NOMO-1 treated with dmso at 0.1 percent for 144 hours (cell line): Measurements from ENCODE around the gene URM1.

Experiments used
- DNase-seq: peaks from one replicate; lab custom pipeline; 2025; ENCODE audit not compliant: unreplicated experiment; lab: John Stamatoyannopoulos, UW

URM1 gene

DNA sequence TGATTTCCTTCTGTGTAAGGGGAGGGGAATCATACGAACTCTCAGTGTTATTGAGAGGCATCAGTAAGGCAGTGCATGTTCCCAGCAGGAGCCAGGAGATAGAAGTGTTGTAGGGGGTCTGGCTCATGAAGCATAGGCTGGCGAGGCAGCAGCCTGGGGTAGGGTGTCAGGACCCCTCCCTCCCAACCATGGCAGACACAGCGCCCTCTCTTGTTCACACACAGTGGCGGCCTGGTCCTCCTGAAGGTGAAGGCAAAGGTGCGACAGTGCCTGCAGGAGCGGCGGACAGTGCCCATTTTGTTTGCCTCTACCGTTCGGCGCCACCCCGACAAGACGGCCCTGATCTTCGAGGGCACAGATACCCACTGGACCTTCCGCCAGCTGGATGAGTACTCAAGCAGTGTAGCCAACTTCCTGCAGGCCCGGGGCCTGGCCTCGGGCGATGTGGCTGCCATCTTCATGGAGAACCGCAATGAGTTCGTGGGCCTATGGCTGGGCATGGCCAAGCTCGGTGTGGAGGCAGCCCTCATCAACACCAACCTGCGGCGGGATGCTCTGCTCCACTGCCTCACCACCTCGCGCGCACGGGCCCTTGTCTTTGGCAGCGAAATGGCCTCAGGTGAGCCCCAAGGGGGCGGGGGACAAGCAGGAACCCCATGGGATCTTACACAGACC, 26.1 kb upstream of the URM1 start:
- DNase-seq = no peak

DNA sequence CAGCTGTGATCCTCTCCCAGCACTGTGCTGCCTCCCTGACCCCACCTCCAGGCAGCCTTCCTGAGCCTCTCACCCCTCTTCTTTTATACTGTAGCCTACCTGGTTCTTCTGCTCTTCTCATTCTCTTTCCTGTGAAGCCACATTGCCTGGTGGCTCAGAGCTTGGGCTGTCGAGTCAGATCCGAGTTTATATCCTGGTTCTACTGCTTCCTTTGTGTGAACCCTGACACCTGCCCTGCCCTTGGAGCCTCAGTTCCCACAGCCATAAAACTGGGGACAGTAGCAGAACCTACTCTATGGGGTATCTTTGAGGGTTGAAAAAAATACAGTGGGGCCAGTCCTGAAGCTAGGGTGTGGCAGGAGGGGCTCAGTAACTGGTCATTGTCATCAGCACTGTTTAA, 22.0 kb upstream of the URM1 start:
- no peak for DNase-seq

DNA sequence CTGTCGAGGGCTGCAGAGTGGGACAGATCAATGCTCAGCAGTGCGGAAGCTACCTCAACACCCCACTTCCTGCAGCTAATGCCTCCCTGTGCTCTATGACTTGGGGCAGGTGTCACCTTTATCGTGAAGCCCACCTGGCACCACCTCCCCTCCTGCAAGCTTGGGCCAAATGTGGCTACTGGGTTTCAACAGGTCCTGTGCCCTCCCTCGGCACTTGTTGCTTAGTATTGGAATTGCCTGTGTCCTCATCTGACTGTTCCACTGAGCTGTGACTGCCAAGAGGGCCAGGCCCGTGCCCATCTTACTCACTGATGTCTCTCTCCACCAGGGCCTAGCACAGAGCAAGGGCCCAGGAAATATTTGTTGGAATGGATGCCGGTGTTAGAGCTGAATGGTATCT, 21.4 kb upstream of the URM1 start:
- no peak for DNase-seq

DNA sequence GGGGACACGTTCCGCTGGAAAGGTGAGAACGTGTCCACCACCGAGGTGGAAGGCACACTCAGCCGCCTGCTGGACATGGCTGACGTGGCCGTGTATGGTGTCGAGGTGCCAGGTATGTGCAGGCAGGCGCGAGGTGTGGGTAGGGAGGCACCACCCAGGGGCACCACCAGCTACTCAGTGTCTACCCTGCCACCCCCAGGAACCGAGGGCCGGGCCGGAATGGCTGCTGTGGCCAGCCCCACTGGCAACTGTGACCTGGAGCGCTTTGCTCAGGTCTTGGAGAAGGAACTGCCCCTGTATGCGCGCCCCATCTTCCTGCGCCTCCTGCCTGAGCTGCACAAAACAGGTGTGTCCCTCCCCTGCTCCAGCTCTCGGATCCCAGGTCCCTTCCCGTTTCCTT, 15.7 kb upstream of the URM1 start:
- DNase-seq = no peak

DNA sequence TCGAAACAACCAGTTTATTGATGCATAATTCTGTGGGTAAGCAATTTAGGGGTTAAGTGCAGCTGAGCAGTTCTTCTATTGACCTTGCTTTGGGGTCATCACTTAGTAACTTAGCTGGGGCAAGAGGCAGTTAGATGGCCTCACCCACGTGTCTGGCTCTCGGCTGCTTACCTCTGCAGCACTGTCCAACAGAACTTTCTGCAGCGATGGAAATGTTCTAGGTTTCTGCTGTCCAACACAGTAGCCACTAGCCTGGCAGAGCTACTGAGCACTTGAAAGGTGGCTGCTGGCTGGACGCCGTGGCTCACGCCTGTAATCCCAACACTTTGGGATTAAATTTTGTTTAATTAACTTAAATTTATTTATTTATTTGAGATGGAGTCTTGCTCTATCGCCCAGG, 13.1 kb upstream of the URM1 start:
- no peak for DNase-seq

DNA sequence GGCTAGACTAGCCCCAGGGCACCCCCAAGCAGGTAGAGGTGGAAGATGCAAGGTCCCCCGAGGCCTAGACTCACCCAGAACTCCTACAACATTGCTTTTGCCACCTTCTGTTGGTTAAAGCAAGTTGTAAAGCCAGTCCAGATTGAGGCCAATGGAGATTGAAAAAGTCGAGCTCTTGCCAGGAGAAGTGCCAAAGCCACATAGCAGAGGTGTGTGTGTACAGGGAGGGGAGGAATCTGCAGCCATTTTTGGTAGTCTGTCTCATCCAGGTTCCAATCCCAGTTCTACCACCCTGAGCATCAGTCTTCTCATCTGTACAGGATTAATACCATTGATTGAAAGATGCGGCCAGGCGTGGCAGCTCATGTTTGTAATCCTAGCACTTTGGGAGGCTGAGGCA, 12.3 kb upstream of the URM1 start:
- DNase-seq = no peak

DNA sequence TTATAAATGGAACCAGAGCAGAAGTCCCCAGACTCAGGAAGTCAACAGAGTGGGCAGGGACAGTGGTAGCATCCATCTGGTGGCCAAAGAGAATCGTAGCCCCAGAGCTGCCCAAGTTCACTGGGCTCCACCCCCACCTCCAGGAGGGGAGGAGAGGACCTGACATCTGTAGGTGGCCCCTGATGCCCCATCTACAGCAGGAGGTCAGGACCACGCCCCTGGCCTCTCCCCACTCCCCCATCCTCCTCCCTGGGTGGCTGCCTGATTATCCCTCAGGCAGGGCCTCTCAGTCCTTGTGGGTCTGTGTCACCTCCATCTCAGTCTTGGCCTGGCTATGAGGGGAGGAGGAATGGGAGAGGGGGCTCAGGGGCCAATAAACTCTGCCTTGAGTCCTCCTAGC, 10.3 kb upstream of the URM1 start:
- no peak for DNase-seq

DNA sequence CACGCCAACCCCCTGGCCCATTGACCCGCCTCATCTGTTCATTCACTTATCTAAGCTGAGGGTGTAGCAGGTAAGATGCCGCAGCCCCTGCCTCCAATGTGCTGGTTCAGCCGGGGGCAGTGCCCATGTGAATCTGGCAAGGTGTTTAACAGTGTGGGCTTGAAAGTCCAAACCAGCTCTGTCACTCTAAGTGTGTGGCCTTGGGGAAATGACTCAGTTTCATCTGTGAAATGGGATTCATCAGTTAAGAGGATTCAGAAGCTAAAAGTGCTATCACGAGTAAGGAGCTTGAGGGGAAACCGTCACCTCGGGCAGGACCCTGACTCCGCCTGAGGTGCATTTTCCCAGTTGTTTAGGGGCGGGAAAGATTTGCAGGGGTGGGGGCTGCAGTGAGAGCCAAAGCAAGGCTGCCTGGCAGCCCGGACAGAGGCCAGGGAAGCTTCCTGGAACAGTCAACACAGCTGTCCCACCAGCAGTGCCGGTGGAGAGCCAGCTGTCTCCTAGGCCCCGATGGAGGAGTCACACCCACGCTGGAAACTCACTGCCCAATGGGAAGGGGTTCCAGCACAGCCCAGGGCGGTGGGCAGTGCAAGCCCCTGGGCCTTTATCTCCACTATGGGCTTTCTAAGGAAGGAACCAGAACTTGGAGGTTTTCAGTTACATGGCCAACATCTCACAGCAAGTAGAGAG, 9.7 kb upstream of the URM1 start:
- DNase-seq = no peak

DNA sequence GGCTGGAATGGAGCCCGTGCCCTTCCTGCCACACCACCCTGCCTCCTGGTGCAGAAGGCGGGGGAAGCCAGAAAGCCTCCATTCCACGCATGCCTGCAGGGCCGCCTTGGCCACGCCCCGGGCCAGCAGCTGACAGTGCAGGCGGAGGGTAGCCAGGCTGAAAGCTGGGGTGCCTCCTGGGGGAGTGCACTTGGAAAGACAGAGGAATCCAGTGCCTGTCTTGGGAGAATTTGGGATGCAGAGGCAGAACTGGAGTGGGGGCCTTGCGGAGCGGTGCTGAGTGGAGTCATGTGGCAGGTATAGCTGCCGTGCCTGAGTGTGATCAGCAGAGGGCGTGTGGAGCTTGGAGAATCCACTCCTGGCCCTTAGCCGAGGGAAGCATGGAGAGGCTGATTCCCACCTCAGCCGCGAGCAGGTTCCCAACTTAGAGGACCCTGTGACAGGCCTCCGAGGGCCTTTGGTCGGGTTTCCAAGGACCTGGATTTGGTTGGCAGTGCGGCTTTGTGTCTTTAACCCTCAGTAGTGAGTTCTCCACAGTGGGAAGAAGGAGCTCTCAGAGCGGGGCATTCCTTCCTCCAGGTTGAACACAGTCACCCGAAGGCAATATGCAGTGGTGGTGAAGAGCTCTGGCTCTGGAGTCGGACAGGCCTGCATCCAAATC, 9.1 kb upstream of the URM1 start:
- peak; percentile 52 for DNase-seq

DNA sequence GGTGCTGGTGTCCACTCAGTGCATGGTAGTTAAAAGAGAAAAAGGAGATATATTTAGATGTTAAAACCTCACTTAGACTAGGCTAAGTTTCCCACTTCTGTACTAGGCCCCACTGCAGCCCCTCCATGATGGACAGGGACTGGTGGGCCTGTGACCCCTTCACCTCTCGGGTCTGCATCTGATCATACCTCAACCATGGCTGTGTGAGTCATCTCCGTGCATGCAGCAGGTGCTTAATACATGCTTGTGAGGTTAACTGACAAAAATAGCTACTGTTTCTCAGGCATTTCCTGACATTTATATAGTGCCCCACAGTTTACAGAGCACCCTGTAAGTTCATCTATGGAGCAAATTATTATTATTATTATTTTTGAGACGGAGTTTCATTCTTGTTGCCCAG, 8.4 kb upstream of the URM1 start:
- DNase-seq = no peak

DNA sequence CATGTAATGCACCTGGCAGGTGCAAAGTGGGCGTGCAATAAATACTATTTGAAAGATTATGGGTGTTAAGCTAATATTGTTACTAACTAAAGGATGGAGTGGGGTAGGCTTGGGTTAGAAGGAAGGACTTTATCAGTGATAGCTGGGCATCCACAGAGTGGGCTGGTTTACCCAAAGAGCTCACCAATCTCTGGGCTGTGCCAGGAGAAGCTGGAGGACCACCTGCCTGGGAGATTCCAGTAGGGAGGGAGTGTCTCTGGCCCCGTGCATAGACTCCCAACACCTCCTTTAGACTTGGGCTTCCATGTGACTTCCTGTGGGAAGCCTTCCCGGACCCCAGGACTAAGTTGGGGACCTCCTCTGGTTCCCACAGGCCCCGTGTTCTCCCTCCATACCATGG, 5.6 kb upstream of the URM1 start:
- no peak for DNase-seq

DNA sequence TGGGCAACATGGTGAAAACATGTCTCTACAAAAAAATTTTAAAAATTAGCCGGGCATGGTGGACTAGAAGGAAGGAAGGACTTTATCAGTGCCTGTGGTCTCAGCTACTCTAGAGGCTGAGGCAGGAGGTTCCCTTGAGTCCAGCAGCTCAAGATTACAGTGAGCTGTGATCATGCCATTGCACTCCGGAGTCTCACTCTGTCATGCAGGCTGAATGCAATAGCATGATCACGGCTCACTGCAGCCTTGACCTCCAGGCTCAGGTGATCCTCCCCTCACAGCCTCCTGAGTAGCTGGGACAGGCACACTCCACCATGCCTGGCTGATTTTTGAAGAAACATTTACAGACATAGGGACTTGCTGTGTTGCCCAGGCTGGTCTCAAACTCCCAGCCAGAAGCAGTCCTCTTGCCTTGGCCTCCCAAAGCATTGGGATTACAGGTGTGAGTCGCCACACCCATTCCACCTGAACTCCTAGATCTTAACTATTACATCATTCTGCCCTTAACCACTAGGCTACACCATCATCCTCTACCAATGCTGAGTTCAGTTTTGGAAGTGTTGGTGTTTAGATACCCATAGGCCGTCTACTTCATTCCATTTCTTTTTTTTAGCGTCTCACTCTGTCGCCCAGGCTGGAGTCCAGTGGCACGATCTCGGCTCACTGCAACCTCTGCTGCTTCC, 2.0 kb upstream of the URM1 start:
- DNase-seq = no peak

DNA sequence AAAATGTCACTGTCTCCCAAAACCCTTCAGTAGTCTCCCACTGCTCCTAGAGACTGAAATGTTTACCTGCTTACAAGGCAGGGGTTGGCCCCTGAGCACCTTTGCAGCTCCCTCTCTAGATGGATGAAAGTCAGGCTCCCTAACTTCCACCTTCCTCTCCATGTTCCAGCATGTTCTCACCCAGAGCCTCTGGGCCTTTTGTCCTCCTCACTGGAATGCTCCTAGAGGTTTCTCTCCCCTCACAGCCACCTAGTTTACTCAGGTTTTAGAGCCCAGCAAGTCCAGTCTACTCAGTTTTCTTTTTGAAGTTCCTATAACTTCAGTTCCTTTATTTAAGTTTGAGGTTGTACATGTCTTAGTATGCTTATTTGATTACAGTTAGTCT, 815 bp upstream of the URM1 start:
- DNase-seq = no peak

DNA sequence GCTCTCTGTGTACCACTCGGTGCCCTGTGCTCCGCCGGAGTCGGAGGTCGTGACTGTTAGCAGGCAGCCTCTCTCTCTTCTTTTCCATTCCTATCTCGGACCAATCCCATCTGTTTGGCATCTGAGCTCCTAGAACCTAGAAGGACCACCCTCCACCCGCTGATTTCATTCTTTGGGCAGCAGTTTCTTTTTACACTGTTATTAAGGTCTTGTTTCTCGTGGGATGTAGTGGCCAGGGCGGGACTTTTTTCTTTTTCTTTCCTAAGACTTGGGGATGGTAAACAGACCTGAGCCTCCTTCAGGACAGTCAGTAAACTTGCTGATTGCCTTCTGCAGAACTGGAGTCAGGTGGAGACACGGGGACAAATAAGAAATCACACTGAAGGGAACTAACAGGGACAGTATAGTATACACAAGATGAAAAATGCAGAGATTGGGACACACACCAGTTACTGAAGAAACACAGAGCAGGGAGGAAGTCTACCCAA, 500 bp downstream of the URM1 start:
- no peak for DNase-seq

DNA sequence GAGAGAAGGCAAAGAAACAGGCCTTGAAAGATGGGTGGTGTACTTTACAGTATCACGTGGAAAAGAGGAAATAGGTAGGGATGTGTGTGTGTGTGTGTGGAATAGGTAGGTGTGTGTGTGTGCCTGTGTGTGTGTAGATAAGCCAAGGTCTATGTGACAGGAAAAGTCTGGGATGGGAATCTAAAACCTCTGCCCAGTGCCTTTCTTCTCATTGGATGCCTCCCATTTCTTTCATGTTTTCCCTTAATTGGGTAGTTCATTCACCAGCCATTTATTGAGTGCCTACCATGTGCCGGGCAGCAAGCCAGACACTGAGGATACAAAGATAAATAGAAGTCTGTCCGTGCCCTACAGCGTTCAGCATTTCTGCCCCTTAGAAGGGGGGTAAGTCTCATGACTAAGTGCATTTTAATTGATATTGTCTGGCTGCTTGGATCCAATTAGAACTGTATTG, 1.0 kb downstream of the URM1 start:
- DNase-seq = no peak

DNA sequence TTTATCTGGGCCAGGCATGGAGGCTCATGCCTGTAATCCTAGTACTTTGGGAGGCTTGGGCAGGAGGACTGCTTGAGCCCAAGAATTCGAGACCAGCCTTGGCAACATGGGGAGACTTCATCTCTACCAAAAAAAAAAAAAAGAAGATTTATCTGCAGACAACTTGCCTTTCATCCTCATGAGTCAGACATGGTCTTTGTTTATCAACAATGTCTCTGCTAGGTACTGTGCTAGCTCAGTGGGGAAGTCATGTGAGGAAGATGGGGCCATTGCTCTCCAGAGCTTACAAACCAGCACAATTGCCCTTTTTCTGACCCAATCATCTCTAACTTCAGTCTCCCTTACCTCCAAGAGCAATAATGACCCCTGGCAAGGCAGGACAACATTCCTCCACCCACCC, 1.6 kb downstream of the URM1 start:
- no peak for DNase-seq

DNA sequence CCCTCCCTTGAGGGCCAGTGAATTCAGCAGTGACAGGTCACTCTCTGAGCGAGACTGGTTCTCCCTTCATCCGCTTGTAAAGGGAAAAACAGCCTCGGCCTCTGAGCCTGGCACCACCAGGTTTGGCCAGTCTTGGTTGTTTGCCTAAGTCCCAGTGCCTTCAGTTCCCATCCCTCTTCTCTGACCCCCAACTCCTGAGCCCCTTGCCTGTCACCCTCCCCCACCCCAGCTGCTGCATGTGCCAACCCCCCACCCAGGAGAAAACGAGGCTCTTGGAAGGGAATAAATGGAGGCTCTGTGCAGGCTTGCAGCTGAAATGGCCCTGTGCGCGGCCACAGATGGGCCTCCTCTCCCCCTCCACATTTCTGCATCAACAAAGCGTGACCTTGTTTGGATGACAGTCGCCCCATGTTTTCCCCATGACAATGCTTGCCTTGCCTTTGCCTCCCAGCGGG, 3.1 kb downstream of the URM1 start:
- no peak for DNase-seq

DNA sequence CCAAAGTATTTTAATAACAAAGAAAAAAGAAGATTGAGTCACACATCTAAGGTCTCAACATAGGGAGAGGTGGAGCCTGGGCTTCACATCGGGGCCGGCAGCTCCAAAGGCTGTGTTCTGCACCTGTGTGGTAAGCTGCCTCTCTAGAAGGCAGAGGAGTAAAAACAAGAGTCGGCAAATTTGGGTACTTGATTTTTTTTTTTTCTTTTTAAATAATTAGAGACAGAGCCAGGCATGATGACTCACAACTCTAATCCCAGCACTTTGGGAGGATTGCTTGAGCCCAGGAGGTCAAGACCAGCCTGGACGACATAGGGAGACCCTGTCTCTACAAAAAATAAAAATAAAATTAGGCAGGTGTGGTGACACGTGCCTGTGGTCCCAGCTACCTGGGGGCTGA, 4.7 kb downstream of the URM1 start:
- no peak for DNase-seq

DNA sequence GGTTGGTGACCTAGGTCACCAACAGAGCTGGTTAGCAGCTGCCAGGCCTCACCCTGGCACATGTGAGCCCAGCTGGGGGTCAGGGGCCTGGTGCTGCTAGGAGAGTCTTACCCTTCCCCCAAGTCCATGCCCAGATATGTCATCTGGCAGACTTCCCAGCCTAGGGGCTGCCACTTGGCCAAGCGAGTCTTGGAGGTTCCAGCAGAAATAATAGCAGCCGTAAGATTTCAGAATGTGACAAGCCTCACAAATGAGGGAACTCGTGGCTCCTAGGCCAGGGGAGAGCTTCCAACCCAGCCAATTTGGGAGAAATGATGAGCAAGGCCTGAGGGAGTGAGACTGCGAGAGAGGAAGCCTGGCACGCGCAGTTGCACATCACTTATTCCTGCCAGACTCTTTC, 11.1 kb downstream of the URM1 start:
- no peak for DNase-seq

DNA sequence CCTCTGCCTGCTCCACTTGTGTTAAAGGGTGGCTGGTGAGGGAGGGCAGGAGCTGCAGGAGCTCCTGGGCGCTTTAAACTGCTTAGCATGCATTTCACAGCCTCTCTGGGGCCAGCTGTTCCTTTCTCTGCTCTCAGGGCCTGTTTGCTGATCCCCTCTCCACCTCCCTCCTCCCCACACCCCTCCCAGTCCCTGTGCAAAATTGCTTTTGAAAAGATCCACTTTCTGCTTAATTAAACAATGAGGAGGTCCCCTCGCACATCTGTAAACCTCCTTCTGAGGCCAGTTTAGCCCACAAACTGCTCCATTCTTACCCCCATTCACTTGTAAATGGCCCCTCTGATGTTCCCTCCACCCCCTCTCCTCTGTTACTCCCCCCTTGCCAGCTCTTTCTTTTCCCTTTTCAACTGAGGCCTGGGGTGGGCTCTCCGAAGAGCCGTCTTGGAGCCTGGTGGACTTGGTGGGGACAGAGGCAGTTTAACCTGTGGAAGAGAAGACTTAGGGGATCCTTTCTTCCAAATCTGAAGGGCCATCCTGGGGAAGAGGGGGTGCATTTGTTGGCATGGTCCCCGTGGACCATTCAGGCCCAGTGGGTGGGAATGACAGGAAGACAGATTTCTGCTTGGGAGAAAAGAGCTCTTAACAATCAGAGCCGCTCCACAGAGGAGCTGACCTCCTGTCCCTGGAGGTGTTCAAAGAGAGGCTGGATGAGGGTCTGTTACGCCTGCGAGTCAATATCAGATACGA, 12.0 kb downstream of the URM1 start:
- no peak for DNase-seq

DNA sequence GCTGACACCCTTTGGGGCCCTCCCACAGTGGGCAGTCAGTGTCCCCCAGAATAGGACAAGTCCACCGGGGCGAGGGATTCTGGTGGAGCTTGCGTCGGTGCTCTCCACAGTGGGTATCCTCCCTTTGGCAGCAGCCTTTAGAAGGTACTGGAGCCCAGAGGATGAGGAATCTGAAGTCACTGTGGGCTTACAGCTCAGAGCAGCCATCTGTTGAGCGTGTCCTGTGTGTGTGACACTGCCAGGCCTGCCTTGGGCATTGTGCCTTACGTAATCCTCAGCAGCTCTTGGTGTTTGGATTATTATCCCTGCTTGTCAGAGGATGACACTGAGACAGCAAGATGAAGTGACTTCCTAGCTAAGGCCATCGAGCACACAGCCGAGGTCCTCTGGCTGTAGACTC, 12.6 kb downstream of the URM1 start:
- DNase-seq = no peak
